ENCODE measurements around the gene PRMT3. TPM values are rescaled to one million over a fixed set of nuclear protein-coding genes. Genes with fewer than 3 reads are reported as not detected.

PRMT3 gene
- 10 to 100 TPM; 22.9 to 24.4 TPM for total RNA-seq

DNA sequence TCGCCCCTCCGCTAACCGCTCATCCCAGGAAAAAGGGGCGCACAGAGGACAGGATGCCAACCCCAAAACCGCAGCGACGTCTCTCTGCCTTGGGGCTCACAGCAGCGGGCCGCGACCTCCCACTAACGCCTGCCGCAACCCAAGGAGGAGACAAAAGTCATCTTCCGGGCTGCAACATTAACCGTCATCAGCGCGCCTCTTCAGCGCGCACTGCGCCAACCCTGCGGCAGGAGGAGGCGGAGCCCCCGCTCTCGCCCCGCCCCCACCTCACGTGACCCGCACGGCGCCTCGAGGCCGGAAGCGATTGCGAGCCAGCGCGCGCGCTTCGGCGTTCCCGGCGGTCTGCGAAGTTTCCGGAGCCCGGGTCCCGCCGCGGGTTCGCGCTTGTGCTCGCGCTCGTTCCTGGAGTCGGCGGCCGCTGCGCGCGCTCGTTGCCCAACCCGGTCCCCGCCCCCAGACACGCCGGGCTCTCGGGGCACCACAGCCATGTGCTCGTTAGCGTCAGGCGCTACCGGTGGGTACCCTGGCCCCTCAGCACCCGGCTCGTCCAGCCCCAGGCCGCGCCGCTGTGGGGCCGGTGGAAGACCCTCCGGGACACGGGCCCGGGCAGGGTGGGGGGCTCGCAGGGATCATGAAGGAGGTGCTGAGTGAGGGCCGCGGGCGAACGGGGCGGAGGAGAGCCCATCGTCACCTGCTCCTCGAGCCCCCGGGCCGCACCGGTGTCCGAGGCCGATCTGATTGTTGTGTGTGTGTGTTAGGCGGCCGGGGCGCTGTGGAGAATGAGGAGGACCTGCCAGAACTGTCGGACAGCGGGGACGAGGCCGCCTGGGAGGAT lies at the start of gene PRMT3:
PRMT3 (plus strand) TSS at position 456 of the 835 bp plus-strand sequence; CDS start at position 487, 31 bp downstream.
- Mint-ChIP-seq H3K27me3 (no peaks in the 10 kb centered on the region), H3K4me3 (peak within 1 kb of the TSS; percentile 90), H3K9me3 (ENCODE audit: low read depth) (no peaks in the 10 kb centered on the region), H3K36me3 (peaks cover 21% of the 10 kb centered on the region), H3K27ac (peak within 1 kb of the TSS; percentile 99), H3K4me1 (peaks cover 34% of the 10 kb centered on the region)
- CTCF ChIA-PET, result interaction anchor here (0.7 to 2.4 kb wide), 6 partner anchors 10 to 72 kb away, joined by 3 to 10 read pairs (median 4); no protein-coding TSS in a partner anchor
- ATAC-seq (peak; percentile 89), DNase-seq (peak; percentile 97)

DNA sequence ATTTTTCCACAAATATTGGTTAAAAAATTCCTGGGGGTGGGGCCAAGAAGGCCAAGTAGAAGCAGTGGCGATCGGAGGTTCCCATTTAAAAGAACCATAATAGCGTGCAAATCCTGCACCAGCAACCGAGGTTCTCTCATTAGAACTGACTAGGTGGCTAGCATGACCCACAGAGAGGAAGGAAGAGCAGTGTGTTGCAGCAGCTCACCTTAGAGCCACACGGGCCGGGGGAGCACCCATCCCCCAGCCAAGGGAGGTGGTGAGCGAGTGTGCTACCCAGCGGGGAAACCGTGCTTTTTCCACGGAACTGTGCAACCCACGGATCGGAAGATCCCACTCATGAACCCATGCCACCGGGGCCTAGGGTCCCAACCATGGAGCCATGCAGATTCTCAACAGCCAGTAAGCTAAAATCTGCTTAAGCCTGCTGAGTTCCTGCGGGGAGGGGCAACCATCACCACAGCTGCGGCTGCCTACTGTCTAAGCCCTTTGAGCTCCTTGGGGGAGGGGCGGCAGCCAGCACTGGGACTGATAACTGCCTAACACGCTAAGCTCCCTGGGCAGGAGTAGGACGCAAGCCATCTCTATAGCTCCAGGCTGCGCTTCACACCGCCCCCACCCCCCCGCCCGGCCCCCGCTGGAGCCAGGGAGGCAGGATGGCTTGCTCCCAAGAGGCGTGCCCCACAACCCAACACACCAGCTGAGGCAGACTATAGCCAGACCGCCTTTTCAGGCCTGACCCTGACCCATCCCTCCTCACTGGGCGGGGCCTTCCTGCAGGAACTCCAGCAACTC lies 45.0 kb upstream of the PRMT3 start:
- peaks cover 87% of the 10 kb centered on the region for H3K27me3 Mint-ChIP-seq
- no peak overlapping the region for H3K4me3 Mint-ChIP-seq
- peak; percentile 53 for DNase-seq
- peak overlapping the region; percentile 54 for H3K27ac Mint-ChIP-seq
- H3K4me1 Mint-ChIP-seq, result peaks cover 5% of the 10 kb centered on the region
- H3K36me3 Mint-ChIP-seq, result no peaks in the 10 kb centered on the region
- peak; percentile 58 for ATAC-seq
- no peaks in the 10 kb centered on the region for H3K9me3 Mint-ChIP-seq (ENCODE audit: low read depth)
- CTCF ChIA-PET, result interaction anchor here (1.5 to 7.1 kb wide), 2 partner anchors 9 to 12 kb away, joined by 4 to 33 read pairs; no protein-coding TSS in a partner anchor

DNA sequence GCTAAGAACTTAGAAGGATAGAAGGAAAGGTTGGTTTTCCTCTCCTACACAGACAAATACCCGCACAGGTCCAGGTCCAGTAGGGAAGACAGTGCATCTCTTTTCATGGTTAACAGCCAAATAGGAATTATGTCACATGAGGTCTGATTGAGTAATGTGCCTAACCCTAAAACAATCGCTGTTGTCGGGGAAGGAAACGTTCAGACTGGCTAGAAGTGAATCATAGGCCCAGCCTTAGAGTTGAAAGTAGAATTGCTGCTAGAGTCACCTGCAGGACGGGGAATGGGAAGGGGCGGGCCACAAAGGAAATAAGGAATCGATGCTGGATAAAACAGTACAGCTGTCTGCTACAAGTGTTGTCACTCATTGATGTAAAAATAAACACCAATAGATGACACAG lies 36.4 kb upstream of the PRMT3 start:
- H3K4me3 Mint-ChIP-seq, result no peak overlapping the region
- peaks cover 2% of the 10 kb centered on the region for H3K4me1 Mint-ChIP-seq
- H3K36me3 Mint-ChIP-seq, result no peaks in the 10 kb centered on the region
- CTCF ChIA-PET, result interaction anchor here (1.5 to 5.9 kb wide), 4 partner anchors 10 to 223 kb away, joined by 4 to 81 read pairs (median 17); partner anchors contain the start of gene HTATIP2
- no peak for ATAC-seq
- H3K9me3 Mint-ChIP-seq (ENCODE audit: low read depth), result no peaks in the 10 kb centered on the region
- peaks cover 34% of the 10 kb centered on the region for H3K27me3 Mint-ChIP-seq
- H3K27ac Mint-ChIP-seq, result no peak overlapping the region
- DNase-seq, result no peak

GRCh38 chr11:20351751-20352262 lies 35.7 kb upstream of the PRMT3 start:
- H3K9me3 Mint-ChIP-seq (ENCODE audit: low read depth), result no peaks in the 10 kb centered on the region
- peaks cover 2% of the 10 kb centered on the region for H3K4me1 Mint-ChIP-seq

GRCh38 chr11:20353829-20354434 lies 33.6 kb upstream of the PRMT3 start:
- Mint-ChIP-seq H3K4me3 (no peak overlapping the region), H3K36me3 (no peaks in the 10 kb centered on the region), H3K9me3 (ENCODE audit: low read depth) (no peaks in the 10 kb centered on the region), H3K4me1 (peaks cover 4% of the 10 kb centered on the region), H3K27ac (no peak overlapping the region), H3K27me3 (peaks cover 14% of the 10 kb centered on the region)
- DNase-seq (no peak), ATAC-seq (peak; percentile 53)
- CTCF ChIA-PET, result interaction anchor here (0.5 to 5.9 kb wide), 12 partner anchors 10 to 257 kb away, joined by 3 to 81 read pairs (median 4); partner anchors contain the start of gene HTATIP2

More at GRCh38 chr11:20351751-20352262, 35.7 kb upstream of the PRMT3 start:
- CTCF ChIA-PET, result interaction anchor here (1.5 to 5.9 kb wide), 4 partner anchors 10 to 224 kb away, joined by 4 to 81 read pairs (median 17); partner anchors contain the start of gene HTATIP2
- ATAC-seq (no peak), DNase-seq (no peak)
- no peak overlapping the region for H3K27ac Mint-ChIP-seq
- H3K4me3 Mint-ChIP-seq, result no peak overlapping the region
- H3K36me3 Mint-ChIP-seq, result no peaks in the 10 kb centered on the region
- peaks cover 27% of the 10 kb centered on the region for H3K27me3 Mint-ChIP-seq

DNA sequence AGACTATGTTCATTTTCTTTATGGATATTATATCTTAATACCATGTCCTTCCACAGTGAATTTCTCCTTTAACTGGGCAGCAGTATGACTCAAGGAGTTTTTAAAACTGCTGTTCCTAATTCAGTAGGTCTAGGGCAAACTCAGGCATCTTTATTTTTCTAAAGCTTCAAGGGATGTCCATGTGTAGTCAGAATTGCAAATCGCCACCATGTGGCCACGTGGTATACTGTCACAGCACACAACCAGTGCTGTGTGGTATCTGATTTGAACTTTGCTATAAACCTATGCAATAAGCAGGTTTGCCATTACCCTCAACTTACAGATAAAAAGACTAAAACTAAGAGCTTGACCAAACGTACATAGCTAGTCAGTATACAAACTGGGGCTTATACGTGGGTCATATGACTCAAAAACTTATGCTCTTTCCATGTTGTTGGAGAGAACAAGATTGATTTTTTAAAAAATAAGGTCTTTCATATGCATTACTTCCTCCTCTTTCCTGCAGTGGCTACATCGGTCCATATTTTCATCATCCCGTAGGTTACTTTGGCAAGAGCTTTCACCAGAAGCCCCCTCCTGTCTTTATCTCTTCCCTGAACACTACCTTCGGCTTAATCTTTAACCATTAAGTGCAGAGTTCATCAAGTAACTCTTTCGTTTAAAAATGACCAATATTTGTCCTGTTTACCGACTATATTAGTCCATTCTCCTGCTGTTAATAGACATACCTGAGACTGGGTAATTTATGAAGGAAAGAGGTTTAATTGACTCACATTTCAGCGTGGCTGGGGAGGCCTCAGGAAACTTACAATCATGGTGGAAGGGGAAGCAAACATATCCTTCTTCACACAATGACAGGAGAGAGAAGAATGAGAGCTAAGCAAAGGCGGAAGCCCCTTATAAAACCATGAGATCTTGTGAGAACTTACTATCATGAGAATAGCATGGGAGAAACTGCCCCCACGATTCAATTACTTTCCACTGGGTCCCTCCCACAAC lies 32.0 kb upstream of the PRMT3 start:
- Mint-ChIP-seq H3K9me3 (ENCODE audit: low read depth) (no peaks in the 10 kb centered on the region), H3K27ac (no peak overlapping the region), H3K27me3 (peaks cover 11% of the 10 kb centered on the region), H3K36me3 (no peaks in the 10 kb centered on the region), H3K4me1 (peaks cover 6% of the 10 kb centered on the region), H3K4me3 (no peak overlapping the region)
- CTCF ChIA-PET, result interaction anchor here (0.8 to 5.9 kb wide), 11 partner anchors 8 to 399 kb away, joined by 3 to 81 read pairs (median 5); partner anchors contain the start of gene HTATIP2
- DNase-seq (peak; percentile 64), ATAC-seq (peak; percentile 87)

- H3K4me1 Mint-ChIP-seq, result peaks cover 12% of the 10 kb centered on the region
- no peaks in the 10 kb centered on the region for H3K9me3 Mint-ChIP-seq (ENCODE audit: low read depth)
- peaks cover 6% of the 10 kb centered on the region for H3K27me3 Mint-ChIP-seq
- CTCF ChIA-PET, result interaction anchor here (1.0 to 4.1 kb wide), 2 partner anchors 229 kb away, joined by 3 to 22 read pairs; no protein-coding TSS in a partner anchor
- H3K36me3 Mint-ChIP-seq, result no peaks in the 10 kb centered on the region
- no peak overlapping the region for H3K27ac Mint-ChIP-seq
- DNase-seq, result no peak
- H3K4me3 Mint-ChIP-seq, result no peak overlapping the region
- ATAC-seq, result no peak
Measured at GRCh38 chr11:20357150-20357549, 30.4 kb upstream of the PRMT3 start.

DNA sequence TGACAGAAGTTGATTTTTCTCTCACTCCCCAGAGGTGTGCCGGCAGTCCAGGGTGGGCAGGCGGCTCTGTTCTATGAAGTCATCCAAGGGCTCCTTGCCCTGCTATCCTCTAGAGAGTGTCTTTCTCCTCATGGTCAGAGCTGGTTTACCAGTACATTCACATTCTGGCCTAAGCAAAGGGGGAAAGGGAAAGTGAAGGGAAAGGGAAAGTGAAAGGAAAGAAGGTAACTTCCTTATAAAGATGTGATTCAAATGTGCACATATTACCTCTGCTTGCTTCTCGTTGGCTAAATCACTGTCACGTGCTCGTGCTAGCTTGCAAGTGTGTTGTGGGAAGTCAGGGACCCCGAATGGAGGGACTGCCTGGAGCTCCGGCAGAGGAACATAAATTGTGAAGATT lies 26.9 kb upstream of the PRMT3 start:
- DNase-seq (peak; percentile 59), ATAC-seq (peak; percentile 9)
- no peaks in the 10 kb centered on the region for H3K9me3 Mint-ChIP-seq (ENCODE audit: low read depth)
- H3K4me3 Mint-ChIP-seq, result peak overlapping the region; percentile 21
- H3K27ac Mint-ChIP-seq, result no peak overlapping the region
- peaks cover 4% of the 10 kb centered on the region for H3K36me3 Mint-ChIP-seq
- H3K4me1 Mint-ChIP-seq, result peaks cover 35% of the 10 kb centered on the region
- H3K27me3 Mint-ChIP-seq, result peaks cover 2% of the 10 kb centered on the region
- CTCF ChIA-PET, result interaction anchor here (0.6 to 4.1 kb wide), 4 partner anchors 36 to 238 kb away, joined by 3 to 22 read pairs (median 3); no protein-coding TSS in a partner anchor

DNA sequence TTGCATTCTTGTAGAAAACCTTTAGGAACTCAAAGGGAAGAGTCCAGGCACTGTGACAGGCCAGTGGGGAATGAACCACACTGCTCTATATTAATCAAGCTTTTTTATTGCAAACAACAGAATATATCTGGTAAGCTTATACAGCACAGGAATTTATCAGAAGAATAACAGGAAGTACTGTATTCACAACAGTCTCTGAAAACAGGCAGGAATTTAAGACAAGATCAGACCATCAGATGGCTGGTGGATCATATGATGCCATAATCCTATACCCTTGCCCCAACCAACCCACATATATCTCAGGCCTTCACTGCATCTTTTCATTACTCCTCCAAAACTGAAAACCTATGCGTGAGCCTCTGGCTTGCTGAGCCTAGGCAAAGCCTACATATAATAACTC lies 25.0 kb upstream of the PRMT3 start:
- H3K4me1 Mint-ChIP-seq, result peaks cover 50% of the 10 kb centered on the region
- DNase-seq, result no peak
- peaks cover 10% of the 10 kb centered on the region for H3K36me3 Mint-ChIP-seq
- ATAC-seq, result no peak
- no peak overlapping the region for H3K4me3 Mint-ChIP-seq
- CTCF ChIA-PET, result interaction anchor here (0.8 to 3.1 kb wide), 2 partner anchors 9 to 235 kb away, joined by 3 to 26 read pairs; no protein-coding TSS in a partner anchor
- H3K27ac Mint-ChIP-seq, result peak overlapping the region; percentile 56
- H3K27me3 Mint-ChIP-seq, result no peaks in the 10 kb centered on the region
- H3K9me3 Mint-ChIP-seq (ENCODE audit: low read depth), result no peaks in the 10 kb centered on the region

- DNase-seq, result no peak
- H3K9me3 Mint-ChIP-seq (ENCODE audit: low read depth), result no peaks in the 10 kb centered on the region
- no peaks in the 10 kb centered on the region for H3K27me3 Mint-ChIP-seq
- peaks cover 13% of the 10 kb centered on the region for H3K36me3 Mint-ChIP-seq
- peak overlapping the region; percentile 85 for H3K27ac Mint-ChIP-seq
- H3K4me3 Mint-ChIP-seq, result peak overlapping the region; percentile 81
- peaks cover 54% of the 10 kb centered on the region for H3K4me1 Mint-ChIP-seq
- CTCF ChIA-PET, result interaction anchor here (0.6 to 3.1 kb wide), 4 partner anchors 10 to 235 kb away, joined by 3 to 26 read pairs (median 4); no protein-coding TSS in a partner anchor
- ATAC-seq, result no peak
Measured at GRCh38 chr11:20363149-20363499, 24.4 kb upstream of the PRMT3 start.

DNA sequence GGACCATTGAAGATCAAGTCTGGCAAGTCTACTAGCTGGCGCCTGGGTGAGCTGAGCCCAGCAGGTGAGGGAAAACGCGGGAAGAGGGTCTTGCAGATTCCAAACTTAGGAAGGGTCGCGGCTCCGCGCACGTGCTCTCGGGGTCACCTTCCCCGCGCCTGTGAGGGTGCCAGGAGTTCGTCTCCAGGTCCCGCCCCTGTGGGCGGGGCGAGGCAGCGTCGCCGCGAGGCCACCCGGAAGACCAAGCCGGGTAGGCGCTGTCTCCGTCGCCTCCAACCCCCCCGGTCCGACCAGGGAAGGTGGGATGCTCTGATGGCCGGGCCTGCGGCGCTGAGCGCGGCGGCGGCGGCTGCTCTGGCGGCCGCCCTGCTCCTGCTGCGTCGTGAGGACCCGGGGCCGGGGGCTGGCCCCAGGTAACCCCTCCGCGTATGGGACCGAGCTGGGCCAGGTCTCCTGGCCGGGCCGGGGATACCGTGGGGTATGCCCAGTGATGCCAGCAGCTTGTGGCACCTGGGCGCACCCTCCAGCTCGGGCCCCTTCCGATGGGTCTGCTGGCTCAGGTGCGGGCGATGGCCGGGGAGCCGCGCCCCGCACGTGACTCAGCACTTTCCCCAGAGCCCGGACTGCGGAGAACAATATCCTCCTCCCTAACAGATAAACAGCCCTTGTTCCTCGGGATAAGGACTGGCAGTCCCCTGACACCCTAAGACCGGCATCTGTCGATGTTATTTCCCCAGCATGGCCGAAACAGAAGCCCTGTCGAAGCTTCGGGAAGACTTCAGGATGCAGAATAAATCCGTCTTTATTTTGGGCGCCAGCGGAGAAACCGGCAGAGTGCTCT lies 23.8 kb upstream of the PRMT3 start, which contains the start of gene HTATIP2:
HTATIP2 (plus strand) TSS at position 215 of the 841 bp plus-strand sequence; CDS start at position 739, 524 bp downstream.
- peak within 1 kb of the TSS; percentile 85 for H3K27ac Mint-ChIP-seq
- H3K4me3 Mint-ChIP-seq, result peak within 1 kb of the TSS; percentile 81
- peaks cover 18% of the 10 kb centered on the region for H3K36me3 Mint-ChIP-seq
- DNase-seq (peak; percentile 81), ATAC-seq (peak; percentile 94)
- H3K4me1 Mint-ChIP-seq, result peaks cover 60% of the 10 kb centered on the region
- H3K27me3 Mint-ChIP-seq, result no peaks in the 10 kb centered on the region
- H3K9me3 Mint-ChIP-seq (ENCODE audit: low read depth), result no peaks in the 10 kb centered on the region
- CTCF ChIA-PET, result interaction anchor here (0.6 to 3.1 kb wide), 6 partner anchors 10 to 236 kb away, joined by 3 to 26 read pairs (median 4); no protein-coding TSS in a partner anchor

Data from activated CD8-positive, alpha-beta memory T cell treated with anti-CD3 and anti-CD28 coated beads, Interleukin-2, amount 10 ng/mL, durations not matched to agents 7 days and 5 days (primary cell).